ENCODE measurements around the gene FNDC11. TPM values are rescaled to one million over a fixed set of nuclear protein-coding genes. Genes with fewer than 3 reads are reported as not detected.
"Not testable (repeated sequence)": the region's sequence is repeated elsewhere in the genome, so short reads cannot be mapped to it uniquely, and the experiment has no call there.

The FNDC11 gene
- total RNA-seq, 1 donor from 2014 or later = 0.49 TPM

GRCh38 chr20:63565021-63565698 is 11.2 kb downstream of the FNDC11 start:
- intact Hi-C loops (cut with micrococcal nuclease) = loop anchor here (5.0 kb wide), 1 partner anchor 72 kb away; no protein-coding TSS in a partner anchor

GRCh38 chr20:63565699-63566335 is 11.9 kb downstream of the FNDC11 start:
- intact Hi-C loops (cut with micrococcal nuclease) = loop anchor here (5.0 kb wide), 1 partner anchor 71 kb away; no protein-coding TSS in a partner anchor

- intact Hi-C loops (cut with micrococcal nuclease) = loop anchor here (5.0 kb wide), 1 partner anchor 71 kb away; no protein-coding TSS in a partner anchor
Observed at GRCh38 chr20:63566395-63567135, 12.6 kb downstream of the FNDC11 start.

GRCh38 chr20:63567136-63567385 is 13.1 kb downstream of the FNDC11 start:
- intact Hi-C loops (cut with micrococcal nuclease) = loop anchor here (5.0 kb wide), 1 partner anchor 70 kb away; no protein-coding TSS in a partner anchor

GRCh38 chr20:63567386-63568169 is 13.6 kb downstream of the FNDC11 start:
- intact Hi-C loops (cut with micrococcal nuclease) = loop anchor here (5.0 kb wide), 1 partner anchor 70 kb away; no protein-coding TSS in a partner anchor

- intact Hi-C loops (cut with micrococcal nuclease) = loop anchor here (5.0 kb wide), 1 partner anchor 69 kb away; no protein-coding TSS in a partner anchor
Observed at GRCh38 chr20:63568170-63568981, 14.4 kb downstream of the FNDC11 start.

- intact Hi-C loops (cut with micrococcal nuclease) = loop anchor here (5.0 kb wide), 1 partner anchor 68 kb away; no protein-coding TSS in a partner anchor
Observed at GRCh38 chr20:63568986-63569949, 15.3 kb downstream of the FNDC11 start.

GRCh38 chr20:63570281-63571086 is 16.5 kb downstream of the FNDC11 start:
- intact Hi-C loops (cut with micrococcal nuclease) = no loop called here

GRCh38 chr20:63571087-63571478 is 17.1 kb downstream of the FNDC11 start:
- intact Hi-C loops (cut with micrococcal nuclease) = not testable (repeated sequence)

GRCh38 chr20:63572071-63572787 is 18.3 kb downstream of the FNDC11 start:
- intact Hi-C loops (cut with micrococcal nuclease) = no loop called here

GRCh38 chr20:63572788-63573646 is 19.1 kb downstream of the FNDC11 start:
- intact Hi-C loops (cut with micrococcal nuclease) = no loop called here

GRCh38 chr20:63573647-63574131 is 19.7 kb downstream of the FNDC11 start:
- intact Hi-C loops (cut with micrococcal nuclease) = loop anchor here (1.0 kb wide), 1 partner anchor 20 kb away; no protein-coding TSS in a partner anchor

GRCh38 chr20:63574156-63574828 is 20.3 kb downstream of the FNDC11 start, which contains the start of gene HELZ2:
Gene HELZ2, minus strand, starts transcription at chr20:63574239. Its CDS starts 1,854 bp downstream, at chr20:63572385.
- intact Hi-C loops (cut with micrococcal nuclease) = loop anchor here (1.0 kb wide), 1 partner anchor 21 kb away; no protein-coding TSS in a partner anchor

- intact Hi-C loops (cut with micrococcal nuclease) = loop anchor here (1.0 kb wide), 1 partner anchor 22 kb away; no protein-coding TSS in a partner anchor
Observed at GRCh38 chr20:63574829-63575743, 21.1 kb downstream of the FNDC11 start.

- intact Hi-C loops (cut with micrococcal nuclease) = no loop called here
Observed at GRCh38 chr20:63576311-63576710, 22.4 kb downstream of the FNDC11 start.
